HG02981 (cell line): ENCODE data around the gene NOX3.

Experiments
- ATAC-seq: cut with Tn5 transposase; IDR thresholded peaks from one replicate; pipeline ENCODE4 v1.9.1; 2021; ENCODE audit warnings: mild to moderate bottlenecking, moderate library complexity; ENCODE audit not compliant: unreplicated experiment

NOX3 gene

DNA sequence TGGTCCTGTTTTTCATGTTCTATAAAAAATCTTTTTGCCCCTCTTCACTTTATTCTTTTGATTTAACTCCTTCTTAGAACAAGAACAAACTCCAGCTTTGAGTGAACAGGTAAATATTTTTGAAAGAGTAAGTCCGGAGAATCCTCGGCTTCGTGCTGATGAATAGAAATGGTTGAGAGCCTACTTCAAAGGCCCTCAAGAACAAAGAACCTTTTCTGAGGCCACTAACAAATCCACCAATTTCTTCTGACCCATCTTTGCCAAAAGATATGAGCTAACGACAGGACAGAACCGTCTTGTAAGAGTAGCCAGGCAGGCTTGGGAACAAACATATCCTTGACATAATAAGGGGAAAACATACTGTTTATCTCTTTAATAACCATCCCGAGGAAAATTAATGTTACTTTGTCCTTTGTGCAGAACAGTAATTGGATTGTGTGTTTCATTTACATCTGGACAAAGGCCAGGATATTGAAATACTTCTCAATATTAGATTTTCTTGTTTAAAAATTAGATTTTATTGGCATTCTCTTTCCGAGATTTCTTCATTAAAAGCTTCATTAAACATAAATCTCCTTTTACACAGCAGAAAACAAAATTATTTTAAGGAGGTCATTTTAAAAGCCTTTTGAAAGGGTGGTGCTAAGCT lies 52.9 kb downstream of the NOX3 start:
- ATAC-seq, result no peak

DNA sequence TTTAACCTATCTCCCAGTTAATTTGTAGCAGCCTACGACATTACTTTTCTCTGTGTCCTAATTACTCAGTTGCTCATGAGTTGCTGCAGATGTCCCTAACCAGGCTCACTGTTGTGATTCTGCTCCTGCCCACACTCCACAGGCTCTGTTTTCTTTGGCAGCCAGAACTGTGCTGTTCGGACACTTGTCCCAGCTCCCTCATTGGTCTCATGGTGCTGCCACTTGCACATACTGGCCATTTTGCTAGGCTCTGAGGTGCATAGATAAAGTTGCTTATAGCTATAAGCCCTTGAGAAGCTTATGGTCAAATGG lies 55.0 kb downstream of the NOX3 start:
- no peak for ATAC-seq

GRCh38 chr6:155399745-155400653 lies 55.6 kb downstream of the NOX3 start:
- no peak for ATAC-seq

DNA sequence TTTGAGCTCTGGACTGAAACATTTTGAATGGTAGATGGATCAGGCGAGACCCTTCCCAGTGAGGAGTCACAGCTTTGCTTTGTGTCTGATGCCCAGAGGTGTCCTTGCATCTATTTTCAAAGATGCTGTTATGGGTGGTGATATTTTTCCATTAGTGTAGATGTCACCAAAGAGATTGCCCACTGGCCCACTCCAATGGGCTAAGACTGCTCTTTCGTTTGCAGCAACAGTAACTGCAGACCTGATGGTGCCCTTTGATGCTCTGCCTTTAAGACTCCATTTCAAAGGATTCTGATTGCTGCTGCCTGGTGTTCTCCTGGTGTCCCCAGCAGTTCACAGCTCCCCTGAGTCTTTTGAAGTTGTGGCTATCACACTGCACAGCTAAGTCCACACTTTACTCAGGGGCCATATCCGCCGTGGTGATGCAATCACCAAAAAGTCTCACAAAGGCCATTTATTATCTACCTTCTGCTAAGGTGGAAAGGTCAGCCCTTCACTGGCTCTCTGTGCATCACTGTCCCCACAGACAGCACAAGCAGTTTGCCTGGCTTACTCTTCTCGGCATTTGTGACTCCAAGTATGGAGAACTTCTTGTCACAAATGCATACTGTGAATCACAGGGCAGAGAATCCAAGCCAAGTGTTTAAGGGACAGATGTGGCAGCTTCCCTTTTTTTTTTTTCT lies 56.4 kb downstream of the NOX3 start:
- ATAC-seq, result no peak

- ATAC-seq, result no peak
Observed at GRCh38 chr6:155398701-155399061, 57.0 kb downstream of the NOX3 start.

GRCh38 chr6:155398221-155398620 lies 57.4 kb downstream of the NOX3 start:
- no peak for ATAC-seq

GRCh38 chr6:155397172-155397705 lies 58.4 kb downstream of the NOX3 start:
- no peak for ATAC-seq

DNA sequence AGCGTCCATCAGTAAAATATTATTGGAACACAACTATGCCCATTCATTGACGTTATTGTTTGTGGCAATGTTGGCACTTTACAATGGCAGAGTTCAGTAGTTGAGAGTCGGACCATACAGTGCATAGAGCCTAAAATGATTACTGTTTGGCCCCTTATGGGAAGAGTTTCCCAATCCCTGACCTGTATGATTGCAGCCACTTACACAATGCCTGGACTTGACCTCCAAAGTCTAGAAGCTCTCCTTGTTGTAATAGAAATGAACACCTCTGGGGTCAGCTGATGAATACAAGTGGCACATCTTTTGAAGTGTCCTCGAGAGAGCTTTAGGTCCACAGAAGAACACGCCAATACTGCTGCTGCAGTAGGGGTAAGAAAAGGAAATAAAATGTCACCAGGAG lies 59.0 kb downstream of the NOX3 start:
- ATAC-seq, result no peak

DNA sequence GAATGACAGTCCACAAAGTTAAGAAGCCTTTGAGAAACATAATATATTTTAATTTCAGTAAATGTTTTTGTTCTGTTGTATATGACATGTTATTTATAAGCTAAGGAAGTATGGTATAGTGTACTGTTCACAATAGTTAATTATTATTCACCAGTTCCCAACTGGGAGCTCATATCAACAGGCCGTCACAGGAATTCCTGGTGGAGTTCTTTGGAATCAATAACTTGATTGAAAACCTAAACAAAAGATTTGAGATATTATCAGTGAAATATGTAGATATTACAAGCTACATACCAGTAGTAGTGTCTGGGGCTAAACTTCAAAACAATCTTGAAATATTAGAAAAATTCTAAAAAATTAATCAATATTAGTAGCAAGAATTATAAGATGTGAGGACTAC lies 60.3 kb downstream of the NOX3 start:
- ATAC-seq, result no peak

DNA sequence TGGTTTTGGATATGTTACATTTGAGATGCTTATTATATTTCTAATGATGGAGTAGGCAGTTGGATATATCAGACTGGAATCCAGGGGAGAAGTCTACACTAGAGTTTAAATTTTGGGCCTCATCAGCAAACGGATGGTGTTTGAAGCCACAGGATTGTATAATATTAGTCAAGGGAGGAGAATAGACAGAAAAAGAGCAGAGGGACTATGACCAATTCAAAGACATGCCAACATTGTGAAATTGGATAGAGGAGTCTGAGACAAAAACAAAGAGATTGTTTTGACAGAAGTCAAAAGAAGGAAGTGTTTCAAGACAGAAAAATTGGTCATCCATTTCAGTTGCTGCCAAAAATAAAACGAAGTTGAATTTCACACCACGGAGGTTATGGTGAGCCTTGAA lies 66.5 kb downstream of the NOX3 start:
- ATAC-seq, result no peak

- no peak for ATAC-seq
Observed at GRCh38 chr6:155388591-155388990, 67.0 kb downstream of the NOX3 start.

GRCh38 chr6:155387481-155387880 lies 68.2 kb downstream of the NOX3 start:
- no peak for ATAC-seq

- ATAC-seq, result no peak
Observed at GRCh38 chr6:155384321-155384952, 71.2 kb downstream of the NOX3 start.

- ATAC-seq, result no peak
Observed at GRCh38 chr6:155383913-155384312, 71.7 kb downstream of the NOX3 start.

GRCh38 chr6:155382338-155382685 lies 73.3 kb downstream of the NOX3 start:
- ATAC-seq, result no peak

- no peak for ATAC-seq
Observed at GRCh38 chr6:155381673-155382337, 73.8 kb downstream of the NOX3 start.

- ATAC-seq, result no peak
Observed at GRCh38 chr6:155380666-155381332, 74.8 kb downstream of the NOX3 start.

DNA sequence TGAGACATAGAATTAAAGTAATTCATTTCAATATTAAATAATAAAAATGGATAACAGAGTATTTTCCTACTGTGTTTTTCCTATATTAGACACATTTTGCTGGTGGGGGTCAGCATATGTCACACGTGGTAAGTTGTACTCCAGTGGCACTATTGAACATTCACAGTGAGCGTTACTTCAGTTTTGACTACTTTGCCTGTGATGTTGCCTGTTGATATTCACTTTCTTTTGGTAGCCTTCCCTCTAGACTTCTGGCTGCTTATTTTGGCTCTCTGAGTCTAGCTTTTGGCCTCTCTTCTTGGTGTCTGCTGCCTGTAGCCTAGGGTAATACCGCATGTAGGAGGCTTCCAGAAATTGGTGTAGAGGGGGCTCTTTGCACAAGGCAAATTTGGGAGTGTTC lies 76.9 kb downstream of the NOX3 start:
- no peak for ATAC-seq

DNA sequence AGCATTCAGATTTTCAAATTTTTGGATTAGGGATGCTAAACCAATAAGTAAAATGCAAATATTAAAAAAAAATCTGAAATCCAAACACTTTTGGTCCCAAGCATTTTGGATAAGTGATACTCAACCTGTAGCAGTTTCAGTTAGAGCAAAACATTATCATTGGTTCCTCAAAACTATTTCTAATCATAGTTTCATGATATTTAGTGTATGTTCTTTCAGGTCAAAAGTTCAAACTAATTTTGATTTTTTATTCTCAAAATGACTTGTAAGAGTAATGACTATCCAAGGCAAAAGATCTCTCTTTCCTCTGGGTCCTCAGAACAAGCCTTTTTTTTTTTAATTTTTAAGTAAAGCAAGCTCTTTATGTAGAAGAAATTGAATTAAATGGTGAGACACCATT lies 77.4 kb downstream of the NOX3 start:
- no peak for ATAC-seq

DNA sequence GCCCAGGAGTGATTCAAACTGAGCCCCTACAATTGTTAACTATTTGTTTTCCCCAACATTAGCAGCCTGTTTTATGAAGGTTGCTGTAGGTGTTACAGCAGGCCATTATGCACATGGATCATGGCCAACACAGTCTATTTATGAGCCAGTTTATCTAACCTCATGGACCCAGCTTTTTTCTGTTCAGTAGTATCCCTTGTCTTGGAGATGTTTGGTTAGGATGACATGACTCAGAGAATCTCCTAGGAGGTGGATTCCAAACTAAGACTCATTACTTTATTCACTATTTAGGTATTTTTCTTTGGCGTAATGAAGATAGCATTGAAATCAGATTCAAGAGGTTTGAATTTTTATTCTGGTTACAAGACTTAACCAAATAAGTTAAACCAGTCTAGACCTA lies 78.6 kb downstream of the NOX3 start:
- no peak for ATAC-seq
